ENCODE measurements around the gene GSG1L. TPM values are rescaled to one million over a fixed set of nuclear protein-coding genes. Genes with fewer than 3 reads are reported as not detected.

GSG1L gene
- total RNA-seq, 2 donors from 2014 or later, result not detected

DNA sequence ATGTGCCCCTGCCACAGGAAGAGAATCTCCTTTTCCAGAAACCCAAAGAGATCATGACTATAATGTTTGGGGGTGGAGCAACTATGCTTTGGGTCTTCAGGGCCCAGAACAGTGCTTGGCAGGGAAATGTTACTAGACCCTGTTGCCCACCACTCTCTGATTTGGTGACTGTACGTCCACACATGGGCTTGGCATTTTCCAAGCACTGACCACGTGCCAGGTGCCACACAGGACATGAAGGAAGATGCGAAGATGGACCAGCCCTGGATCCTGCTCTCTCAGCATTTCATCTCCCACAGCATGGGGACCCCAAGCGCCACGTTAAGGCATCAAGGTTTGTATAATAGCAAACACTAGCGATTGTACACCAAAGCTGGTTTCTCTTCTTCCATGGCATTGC lies 50.1 kb downstream of the GSG1L start:
- H3K27me3 Mint-ChIP-seq (ENCODE audit: low read depth), result peaks cover 7% of the 10 kb centered on the region
- H3K4me1 Mint-ChIP-seq (ENCODE audit: low read depth), result no peaks in the 10 kb centered on the region
- H3K9me3 Mint-ChIP-seq, result no peaks in the 10 kb centered on the region
- DNase-seq (no peak), ATAC-seq (replicated peaks in 1 of 2) (no peak)
- no peak overlapping the region for H3K4me3 Mint-ChIP-seq
- H3K27ac Mint-ChIP-seq, result no peak overlapping the region
- no peaks in the 10 kb centered on the region for H3K36me3 Mint-ChIP-seq (ENCODE audit: insufficient read depth in 2 of 2)

DNA sequence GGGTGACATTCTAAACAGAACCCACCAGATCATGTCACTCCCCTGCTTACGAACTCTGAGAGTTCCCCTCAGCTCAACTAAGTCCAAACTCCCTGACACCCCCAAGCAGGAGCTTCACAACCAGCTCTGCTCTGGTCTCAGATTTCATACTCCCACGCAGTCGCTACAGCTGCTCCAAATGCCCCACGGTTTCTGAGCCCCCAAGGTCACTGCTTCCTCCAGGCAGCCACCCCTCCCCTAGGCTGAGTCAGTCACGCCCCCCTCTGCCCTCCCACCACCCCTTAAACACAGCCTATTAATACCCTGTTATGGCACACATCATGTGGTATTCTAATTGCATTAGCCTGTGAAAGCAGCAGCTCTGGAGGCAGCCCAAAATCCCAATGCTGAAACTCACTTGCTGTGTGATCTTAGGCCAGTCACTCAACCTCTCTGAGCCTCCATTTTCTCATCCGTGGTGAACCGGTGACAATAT lies 51.5 kb downstream of the GSG1L start:
- Mint-ChIP-seq H3K27me3 (ENCODE audit: low read depth) (peaks cover 7% of the 10 kb centered on the region), H3K4me3 (no peak overlapping the region), H3K4me1 (ENCODE audit: low read depth) (no peaks in the 10 kb centered on the region), H3K36me3 (ENCODE audit: insufficient read depth in 2 of 2) (no peaks in the 10 kb centered on the region), H3K9me3 (no peaks in the 10 kb centered on the region), H3K27ac (no peak overlapping the region)
- DNase-seq, result no peak
- no peak for ATAC-seq (replicated peaks in 1 of 2)

DNA sequence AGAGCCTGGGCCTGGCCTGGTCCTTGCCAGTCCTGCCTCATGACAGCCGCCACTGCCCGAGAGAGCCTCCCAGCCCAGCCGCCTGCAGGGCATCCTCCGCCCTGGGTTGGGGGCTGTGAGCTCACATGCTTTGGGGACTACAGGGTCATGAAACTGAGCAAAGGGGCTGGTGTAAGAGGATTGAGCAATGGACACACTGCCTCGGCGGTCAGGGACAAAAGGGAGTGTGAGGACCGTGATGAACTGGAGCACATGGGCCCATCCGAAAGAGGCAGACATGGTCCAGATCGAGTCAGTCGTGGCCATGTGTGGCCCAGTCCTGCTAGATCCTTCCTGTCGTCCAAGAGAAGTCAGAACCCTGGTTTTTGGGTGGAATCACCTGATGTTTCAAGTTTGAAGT lies 52.3 kb downstream of the GSG1L start:
- DNase-seq (no peak), ATAC-seq (replicated peaks in 1 of 2) (no peak)
- Mint-ChIP-seq H3K4me3 (no peak overlapping the region), H3K36me3 (ENCODE audit: insufficient read depth in 2 of 2) (no peaks in the 10 kb centered on the region), H3K9me3 (no peaks in the 10 kb centered on the region), H3K27ac (no peak overlapping the region), H3K27me3 (ENCODE audit: low read depth) (peaks cover 7% of the 10 kb centered on the region), H3K4me1 (ENCODE audit: low read depth) (no peaks in the 10 kb centered on the region)

DNA sequence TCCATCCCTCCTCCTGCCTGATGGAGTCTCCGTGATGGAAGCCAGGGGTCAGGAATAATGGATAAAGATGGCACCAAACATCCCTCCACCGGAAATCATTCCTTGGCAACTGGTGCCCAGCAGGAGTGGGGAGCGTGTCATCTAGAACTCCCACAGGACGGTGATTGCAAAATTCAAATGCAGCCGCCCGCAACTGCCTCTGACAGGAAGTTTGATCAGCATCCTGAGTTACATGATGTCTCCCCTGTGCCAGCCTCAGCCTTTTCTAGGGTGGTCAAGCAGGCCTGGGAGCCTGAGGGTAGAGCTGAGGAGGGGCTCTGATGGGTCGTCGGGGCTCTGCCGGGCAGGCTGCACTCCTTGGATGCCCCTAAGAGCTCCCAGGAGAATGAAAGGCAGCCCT lies 52.8 kb downstream of the GSG1L start:
- Mint-ChIP-seq H3K4me3 (no peak overlapping the region), H3K36me3 (ENCODE audit: insufficient read depth in 2 of 2) (no peaks in the 10 kb centered on the region), H3K4me1 (ENCODE audit: low read depth) (no peaks in the 10 kb centered on the region), H3K9me3 (no peaks in the 10 kb centered on the region), H3K27me3 (ENCODE audit: low read depth) (peaks cover 7% of the 10 kb centered on the region), H3K27ac (no peak overlapping the region)
- DNase-seq (no peak), ATAC-seq (replicated peaks in 1 of 2) (no peak)

DNA sequence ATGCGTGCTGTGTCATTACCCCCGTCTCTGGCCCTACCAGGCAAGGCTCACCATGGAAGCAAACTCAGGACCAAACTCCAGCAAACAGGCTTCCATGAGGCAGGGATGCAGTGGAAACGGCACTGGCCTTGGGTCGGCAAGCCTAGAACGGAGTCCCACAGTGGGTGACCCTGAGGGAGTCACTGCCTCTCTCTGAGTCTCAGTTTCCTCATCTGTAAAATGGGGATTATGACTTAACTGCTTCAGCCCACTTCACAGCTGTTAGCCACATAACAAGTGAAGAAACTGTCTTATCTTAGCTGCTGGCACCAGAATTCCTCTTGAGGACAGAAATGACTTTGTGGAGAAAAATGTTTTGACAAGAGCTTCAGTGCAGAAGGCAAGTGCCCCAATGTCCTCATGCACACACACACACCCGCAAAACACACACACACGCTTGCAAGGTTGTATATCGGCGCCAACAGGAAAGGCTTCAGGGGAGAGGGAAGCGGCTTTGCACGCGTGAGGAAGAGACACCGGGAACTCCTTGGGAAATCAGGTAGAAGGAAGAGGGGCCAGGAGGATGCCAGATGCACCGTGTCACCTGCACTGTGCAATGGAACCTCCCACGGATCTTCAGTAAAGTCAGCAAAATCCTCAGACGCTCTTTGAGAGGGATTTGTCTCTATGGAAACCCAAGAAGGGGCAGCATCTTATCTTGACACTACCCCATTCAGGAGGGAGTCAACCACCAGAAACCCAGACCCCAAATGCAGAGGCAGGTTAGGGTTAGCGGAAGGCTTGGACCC lies 53.7 kb downstream of the GSG1L start:
- Mint-ChIP-seq H3K36me3 (ENCODE audit: insufficient read depth in 2 of 2) (no peaks in the 10 kb centered on the region), H3K4me1 (ENCODE audit: low read depth) (no peaks in the 10 kb centered on the region), H3K27ac (no peak overlapping the region), H3K9me3 (no peaks in the 10 kb centered on the region), H3K27me3 (ENCODE audit: low read depth) (peaks cover 7% of the 10 kb centered on the region), H3K4me3 (no peak overlapping the region)
- ATAC-seq (replicated peaks in 1 of 2), result no peak
- no peak for DNase-seq

DNA sequence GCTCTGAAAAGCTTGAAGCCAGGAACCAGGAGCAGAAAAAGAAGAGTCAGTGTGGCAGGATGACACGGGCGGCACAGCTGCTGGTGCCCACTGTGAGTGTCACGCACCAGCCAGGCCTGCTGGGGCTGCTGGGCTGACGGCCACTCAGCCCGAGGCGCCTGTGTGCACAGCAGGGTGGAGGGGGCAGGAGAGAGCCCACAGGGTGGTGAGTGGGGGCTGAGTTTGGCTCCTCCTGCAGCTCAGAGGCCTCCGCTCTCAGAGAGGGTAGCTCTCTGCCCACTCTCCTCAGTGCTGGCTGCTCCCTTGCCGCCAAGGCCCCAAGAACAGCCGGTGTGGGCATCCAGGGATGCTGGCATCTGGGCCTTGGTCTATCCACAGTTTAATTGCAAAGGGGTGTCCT lies 59.6 kb downstream of the GSG1L start:
- no peaks in the 10 kb centered on the region for H3K4me1 Mint-ChIP-seq (ENCODE audit: low read depth)
- no peak for ATAC-seq (replicated peaks in 1 of 2)
- no peaks in the 10 kb centered on the region for H3K27me3 Mint-ChIP-seq (ENCODE audit: low read depth)

DNA sequence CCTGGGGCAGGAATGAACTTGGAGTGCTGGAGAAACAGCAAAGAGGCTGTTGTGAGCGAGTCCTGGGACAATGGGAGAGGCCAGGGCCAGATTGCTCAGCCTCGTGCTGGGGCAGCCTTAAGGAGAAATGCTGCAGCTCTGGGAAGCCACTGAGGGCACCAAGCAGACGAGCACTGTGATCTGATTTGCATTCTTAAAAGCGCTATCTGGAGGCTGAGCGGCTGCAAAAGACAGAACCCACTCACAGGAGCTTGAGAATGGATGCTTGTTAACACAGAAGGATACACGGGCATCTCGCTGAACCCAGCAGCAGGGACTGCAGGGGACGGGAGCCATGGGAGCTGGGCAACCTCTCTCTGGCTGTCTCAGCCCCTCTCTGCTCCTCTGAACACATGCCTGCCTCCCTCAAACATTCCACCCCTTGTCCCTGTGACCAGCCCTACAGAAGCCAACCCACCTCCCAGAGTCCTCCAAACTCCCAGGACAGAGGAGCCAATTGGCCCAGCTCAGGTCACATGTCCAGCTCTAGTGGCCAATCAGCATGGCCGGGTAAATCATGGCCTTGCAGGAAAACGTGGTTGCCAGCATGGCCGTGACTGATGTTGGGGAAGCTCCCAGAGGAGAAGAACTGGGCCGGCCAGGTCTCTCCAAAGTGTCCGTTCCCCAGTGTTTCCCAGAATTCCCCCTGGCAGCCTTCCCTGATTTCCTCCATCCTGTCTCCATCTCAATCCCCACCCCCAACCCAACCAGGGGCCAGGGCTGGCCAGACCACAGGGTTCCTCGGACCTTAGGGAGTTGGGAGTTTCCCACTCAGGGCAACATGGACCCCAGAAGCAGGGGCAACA lies 60.3 kb downstream of the GSG1L start:
- Mint-ChIP-seq H3K4me3 (no peak overlapping the region), H3K27me3 (ENCODE audit: low read depth) (no peaks in the 10 kb centered on the region), H3K27ac (no peak overlapping the region), H3K9me3 (no peaks in the 10 kb centered on the region), H3K4me1 (ENCODE audit: low read depth) (no peaks in the 10 kb centered on the region), H3K36me3 (ENCODE audit: insufficient read depth in 2 of 2) (no peaks in the 10 kb centered on the region)
- DNase-seq (no peak), ATAC-seq (replicated peaks in 1 of 2) (no peak)

More for the DNA sequence above, 59.6 kb downstream of the GSG1L start:
- Mint-ChIP-seq H3K27ac (no peak overlapping the region), H3K36me3 (ENCODE audit: insufficient read depth in 2 of 2) (no peaks in the 10 kb centered on the region), H3K9me3 (no peaks in the 10 kb centered on the region), H3K4me3 (no peak overlapping the region)
- DNase-seq, result no peak

DNA sequence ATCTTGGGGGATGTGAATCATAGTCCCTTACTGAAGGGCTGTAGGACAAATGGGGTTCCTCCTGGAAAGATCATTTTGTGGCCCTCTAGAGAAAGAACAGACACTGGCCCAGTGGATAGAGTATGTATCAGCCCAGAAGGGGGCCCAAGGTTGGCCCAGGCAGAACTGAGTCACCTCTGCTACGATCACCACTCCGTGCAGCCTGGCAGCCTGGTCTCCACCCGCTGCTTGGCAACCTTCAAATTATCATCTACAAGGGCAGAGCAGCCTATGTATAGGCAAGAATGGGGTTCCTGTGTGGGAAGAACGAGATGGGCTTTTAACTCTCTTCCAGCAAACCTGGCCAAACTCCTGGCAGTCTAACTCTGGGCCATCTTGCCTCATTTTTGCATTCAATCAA lies 61.9 kb downstream of the GSG1L start:
- Mint-ChIP-seq H3K4me1 (ENCODE audit: low read depth) (no peaks in the 10 kb centered on the region), H3K4me3 (no peak overlapping the region), H3K9me3 (no peaks in the 10 kb centered on the region), H3K36me3 (ENCODE audit: insufficient read depth in 2 of 2) (no peaks in the 10 kb centered on the region), H3K27ac (no peak overlapping the region), H3K27me3 (ENCODE audit: low read depth) (no peaks in the 10 kb centered on the region)
- DNase-seq, result no peak
- no peak for ATAC-seq (replicated peaks in 1 of 2)

DNA sequence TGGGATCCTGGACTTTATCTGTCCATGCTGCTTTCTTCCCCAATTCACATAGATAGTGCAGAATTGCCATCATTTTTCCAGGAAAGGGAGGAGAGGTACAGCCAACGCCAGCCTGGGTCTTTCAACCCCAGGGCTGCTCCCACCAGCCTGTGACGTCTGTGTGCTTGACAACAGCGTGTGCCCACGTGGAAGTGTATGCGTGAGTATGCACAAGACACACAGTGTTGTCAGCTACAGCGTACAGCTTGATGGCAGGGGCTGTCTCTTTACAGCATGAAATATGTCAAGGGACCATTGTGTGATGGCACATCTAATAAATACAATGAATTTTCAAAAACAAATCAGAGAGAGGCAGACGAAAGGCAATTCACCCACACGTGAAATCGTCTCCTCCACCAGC lies 62.3 kb downstream of the GSG1L start:
- DNase-seq (no peak), ATAC-seq (replicated peaks in 1 of 2) (no peak)
- no peaks in the 10 kb centered on the region for H3K9me3 Mint-ChIP-seq
- H3K4me1 Mint-ChIP-seq (ENCODE audit: low read depth), result no peaks in the 10 kb centered on the region
- no peak overlapping the region for H3K4me3 Mint-ChIP-seq
- no peaks in the 10 kb centered on the region for H3K36me3 Mint-ChIP-seq (ENCODE audit: insufficient read depth in 2 of 2)
- no peak overlapping the region for H3K27ac Mint-ChIP-seq
- no peaks in the 10 kb centered on the region for H3K27me3 Mint-ChIP-seq (ENCODE audit: low read depth)

DNA sequence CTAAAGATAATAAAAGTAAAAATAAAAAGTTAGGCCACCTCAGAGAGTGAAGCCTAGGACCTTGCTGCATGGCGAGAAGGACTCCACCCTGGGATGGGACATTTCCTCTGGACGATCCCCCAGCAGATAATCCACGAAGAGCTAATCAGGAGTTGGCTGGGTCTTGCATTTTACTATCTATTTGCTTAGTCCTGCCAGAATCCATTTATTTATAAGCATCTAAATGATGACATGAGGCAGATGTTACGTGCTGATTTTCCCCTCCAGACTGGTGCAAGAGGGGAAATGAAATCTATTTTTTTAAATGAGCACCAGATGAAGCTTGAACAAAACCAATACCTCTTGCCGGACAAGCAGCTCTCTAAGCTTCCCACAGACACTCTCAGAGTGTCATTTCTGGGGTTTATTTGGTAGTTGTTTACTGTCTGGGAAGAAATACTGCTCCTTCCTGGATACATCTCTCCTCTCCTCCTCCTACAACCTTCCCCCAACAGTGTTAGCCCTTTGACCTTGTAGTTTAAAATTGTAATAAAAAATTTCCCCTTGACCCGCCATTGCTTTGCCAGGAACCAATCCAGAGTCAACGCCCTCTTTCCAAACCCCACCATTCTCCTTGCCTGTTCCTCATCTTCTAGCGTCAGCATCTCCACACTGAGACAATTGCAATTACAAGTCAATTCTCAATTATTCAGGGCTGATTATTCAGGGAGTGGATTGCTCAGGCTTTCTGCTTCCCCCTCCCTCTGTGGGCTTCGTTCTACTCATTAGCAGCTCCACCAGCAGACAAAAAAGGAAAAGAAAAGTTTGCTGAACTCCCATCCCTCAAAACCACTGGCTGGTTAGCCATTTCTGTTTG lies 63.0 kb downstream of the GSG1L start:
- Mint-ChIP-seq H3K36me3 (ENCODE audit: insufficient read depth in 2 of 2) (no peaks in the 10 kb centered on the region), H3K27ac (no peak overlapping the region), H3K4me3 (no peak overlapping the region), H3K27me3 (ENCODE audit: low read depth) (no peaks in the 10 kb centered on the region), H3K9me3 (no peaks in the 10 kb centered on the region), H3K4me1 (ENCODE audit: low read depth) (no peaks in the 10 kb centered on the region)
- no peak for ATAC-seq (replicated peaks in 1 of 2)
- DNase-seq, result no peak

DNA sequence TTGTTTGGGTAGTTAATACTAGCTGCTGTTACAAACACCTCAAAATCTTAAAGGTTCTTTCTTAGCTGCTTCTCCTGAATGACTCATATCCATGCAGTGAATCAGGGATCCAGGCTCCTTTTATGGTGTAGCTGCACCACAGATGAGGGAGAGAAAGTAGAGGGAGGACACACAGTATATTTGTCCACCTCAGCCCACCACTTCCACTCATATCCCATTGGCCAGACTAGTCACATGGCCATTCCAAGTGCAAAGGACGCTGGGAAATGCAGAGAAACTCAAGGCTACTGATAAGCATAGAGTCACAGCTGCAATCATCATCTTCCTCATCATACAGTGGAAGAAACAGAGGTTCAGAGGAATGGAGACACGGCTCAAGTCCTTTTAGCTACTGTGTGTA lies 63.8 kb downstream of the GSG1L start:
- Mint-ChIP-seq H3K27me3 (ENCODE audit: low read depth) (no peaks in the 10 kb centered on the region), H3K36me3 (ENCODE audit: insufficient read depth in 2 of 2) (no peaks in the 10 kb centered on the region), H3K4me1 (ENCODE audit: low read depth) (peaks cover 7% of the 10 kb centered on the region), H3K27ac (no peak overlapping the region), H3K9me3 (no peaks in the 10 kb centered on the region), H3K4me3 (no peak overlapping the region)
- ATAC-seq (replicated peaks in 1 of 2), result peak in 1 of 2 donors; percentile 32
- no peak for DNase-seq

DNA sequence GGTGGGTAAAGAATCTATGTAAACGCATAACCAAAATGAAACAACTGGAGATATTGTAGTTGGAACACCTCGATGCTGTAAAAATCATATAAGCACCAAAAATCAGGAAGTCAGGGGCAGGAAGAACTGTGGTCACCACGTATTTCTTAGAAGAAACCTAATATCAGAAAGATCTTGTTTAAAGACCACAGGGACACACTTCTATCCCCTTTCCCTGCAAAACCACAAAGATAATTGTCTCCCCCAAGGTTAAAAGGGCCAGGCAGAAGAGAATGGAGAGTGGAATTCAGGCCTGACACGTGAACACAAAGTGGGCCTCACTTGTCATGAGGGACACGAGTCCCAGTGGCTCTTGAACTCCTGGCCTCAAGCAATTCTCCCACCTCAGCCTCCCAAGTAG lies 68.1 kb downstream of the GSG1L start:
- Mint-ChIP-seq H3K36me3 (ENCODE audit: insufficient read depth in 2 of 2) (peaks cover 1 to 2% of the 10 kb centered on the region in 2 donors), H3K4me1 (ENCODE audit: low read depth) (peaks cover 7% of the 10 kb centered on the region), H3K9me3 (peaks cover 2 to 4% of the 10 kb centered on the region in 2 donors), H3K4me3 (no peak overlapping the region), H3K27ac (no peak overlapping the region), H3K27me3 (ENCODE audit: low read depth) (no peaks in the 10 kb centered on the region)
- DNase-seq, result no peak
- no peak for ATAC-seq (replicated peaks in 1 of 2)

DNA sequence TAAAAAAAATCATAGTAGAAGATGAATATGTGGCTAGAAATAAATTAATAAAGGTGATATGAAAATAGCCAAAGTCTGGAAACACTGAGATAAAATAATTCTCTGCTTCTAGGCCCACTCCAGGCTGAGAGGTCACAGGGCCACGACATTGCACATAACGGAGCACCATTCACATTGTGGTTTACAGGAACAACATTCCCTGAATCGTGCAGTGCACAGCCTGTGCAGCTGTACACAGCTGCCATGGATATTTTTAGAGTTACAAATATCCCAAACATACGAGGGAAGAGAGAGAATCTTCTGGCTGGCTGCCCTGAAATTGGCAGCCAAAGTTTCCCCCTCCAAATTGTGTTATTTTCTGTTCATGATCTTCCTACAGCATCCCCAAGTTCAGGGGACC lies 68.8 kb downstream of the GSG1L start:
- Mint-ChIP-seq H3K4me3 (no peak overlapping the region), H3K27ac (no peak overlapping the region), H3K9me3 (peaks cover 2 to 4% of the 10 kb centered on the region in 2 donors), H3K4me1 (ENCODE audit: low read depth) (peaks cover 7% of the 10 kb centered on the region), H3K27me3 (ENCODE audit: low read depth) (no peaks in the 10 kb centered on the region), H3K36me3 (ENCODE audit: insufficient read depth in 2 of 2) (peaks cover 1 to 2% of the 10 kb centered on the region in 2 donors)
- ATAC-seq (replicated peaks in 1 of 2) (no peak), DNase-seq (no peak)
